ENCODE data around the gene DCDC2.
"Not testable (repeated sequence)": the region's sequence is repeated elsewhere in the genome, so short reads cannot be mapped to it uniquely, and the experiment has no call there.

Gene DCDC2

DNA sequence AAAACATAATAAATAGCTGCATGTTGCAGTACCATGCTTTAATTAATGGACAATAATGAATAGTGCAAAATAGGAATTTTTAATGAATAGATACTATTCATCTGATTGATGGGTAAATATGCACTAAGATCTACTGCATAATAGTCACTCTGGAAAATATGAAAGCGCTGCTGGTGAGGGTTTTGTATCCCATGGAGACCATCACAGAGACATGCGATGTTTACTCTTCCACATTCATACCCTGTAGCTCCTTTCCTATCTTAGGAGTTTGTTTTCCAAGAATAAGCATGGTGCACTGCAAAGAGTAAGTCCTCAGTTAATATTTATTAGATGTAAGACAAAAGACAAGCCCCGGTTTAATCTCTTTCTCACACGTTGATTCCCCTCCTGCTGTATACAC, 150.4 kb downstream of the DCDC2 start:
- DNase-seq, result no peak

DNA sequence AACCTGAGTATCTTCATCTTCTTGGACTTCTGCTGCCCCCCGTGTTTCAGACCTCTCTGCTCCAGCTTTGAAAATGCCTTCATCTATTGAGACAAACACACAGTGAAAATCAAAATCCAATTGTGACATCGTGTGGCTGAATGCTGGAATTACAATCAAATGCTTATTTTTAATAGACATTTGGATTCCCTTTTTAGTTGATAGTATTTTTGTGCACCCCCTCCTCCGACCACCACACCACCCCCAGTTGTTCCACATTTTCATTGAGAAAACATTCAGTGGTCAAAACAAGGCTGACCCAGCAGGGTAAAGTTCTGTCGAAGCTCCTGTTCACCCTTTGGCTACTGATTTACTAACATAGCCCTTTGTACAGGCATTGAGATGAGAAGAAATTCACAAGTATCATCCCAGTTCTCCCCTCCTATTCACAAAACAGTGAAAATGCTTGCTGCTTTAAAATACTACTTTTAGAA, 152.8 kb downstream of the DCDC2 start:
- no peak for DNase-seq

DNA sequence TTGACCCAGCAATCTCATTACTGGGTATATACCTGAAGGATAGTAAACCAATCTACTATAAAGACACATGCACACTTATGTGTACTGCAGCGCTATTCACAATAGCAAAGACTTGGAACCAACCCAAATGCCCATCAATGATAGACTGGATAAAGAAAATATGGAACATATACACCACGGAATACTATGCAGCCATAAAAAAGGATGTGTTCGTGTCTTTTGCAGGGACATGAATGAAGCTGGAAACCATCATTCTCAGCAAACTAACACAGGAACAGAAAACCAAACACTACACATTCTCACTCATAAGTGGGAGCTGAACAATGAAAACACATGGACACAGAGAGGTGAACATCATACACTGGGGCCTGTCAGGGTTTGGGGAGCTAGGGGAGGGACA, 153.7 kb downstream of the DCDC2 start:
- not testable (repeated sequence) for DNase-seq

DNA sequence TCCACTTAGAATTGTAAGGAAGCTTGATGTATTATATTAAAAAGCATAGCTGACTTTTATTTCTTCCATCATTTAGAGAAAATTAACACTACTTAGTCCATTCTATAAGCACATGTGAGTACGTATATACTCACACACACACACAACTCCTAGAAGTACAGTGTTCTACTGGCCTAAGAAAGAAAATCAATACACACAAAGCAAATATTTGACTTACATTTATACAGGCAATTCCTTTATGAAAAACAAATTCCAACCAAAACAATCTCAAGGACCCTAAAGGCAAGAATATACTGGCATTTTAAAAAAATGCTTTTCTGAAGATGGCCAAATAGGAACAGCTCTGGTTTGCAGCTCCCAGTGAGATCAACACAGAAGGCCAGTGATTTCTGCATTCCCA, 160.0 kb downstream of the DCDC2 start:
- no peak for DNase-seq

DNA sequence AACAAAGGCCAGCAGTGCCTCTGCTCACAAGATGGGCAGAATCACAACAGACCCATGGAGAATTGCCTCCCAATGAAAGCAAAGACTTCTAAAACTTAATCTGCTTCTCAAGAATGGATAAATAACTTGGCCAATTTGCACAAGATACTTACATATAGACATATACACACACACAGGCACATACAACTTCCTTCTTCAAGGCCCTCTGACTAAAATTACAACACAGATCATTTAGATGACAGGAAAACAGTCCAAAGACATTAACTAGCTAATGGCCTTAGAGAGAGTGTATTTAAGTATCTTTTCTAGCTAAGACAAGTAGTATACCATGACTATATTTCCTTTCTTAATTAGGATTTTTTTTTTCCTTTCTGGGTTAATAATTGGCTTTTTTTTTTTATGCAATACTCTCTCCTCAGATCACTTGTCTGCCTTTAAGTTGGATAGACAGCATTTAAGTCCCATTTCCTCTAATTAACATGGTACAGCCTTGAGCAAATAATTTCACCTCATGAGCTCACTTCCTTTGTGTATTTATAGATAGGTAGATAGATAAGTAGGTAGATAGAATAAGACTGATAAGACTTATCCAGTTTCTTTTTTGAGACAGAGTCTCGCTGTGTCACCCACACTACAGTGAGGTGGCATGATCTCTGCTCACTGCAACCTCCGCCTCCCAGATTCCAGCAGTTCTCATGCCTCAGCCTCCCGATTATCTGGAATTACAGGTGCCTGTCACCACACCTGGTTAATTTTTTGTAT, 161.8 kb downstream of the DCDC2 start:
- DNase-seq, result no peak

DNA sequence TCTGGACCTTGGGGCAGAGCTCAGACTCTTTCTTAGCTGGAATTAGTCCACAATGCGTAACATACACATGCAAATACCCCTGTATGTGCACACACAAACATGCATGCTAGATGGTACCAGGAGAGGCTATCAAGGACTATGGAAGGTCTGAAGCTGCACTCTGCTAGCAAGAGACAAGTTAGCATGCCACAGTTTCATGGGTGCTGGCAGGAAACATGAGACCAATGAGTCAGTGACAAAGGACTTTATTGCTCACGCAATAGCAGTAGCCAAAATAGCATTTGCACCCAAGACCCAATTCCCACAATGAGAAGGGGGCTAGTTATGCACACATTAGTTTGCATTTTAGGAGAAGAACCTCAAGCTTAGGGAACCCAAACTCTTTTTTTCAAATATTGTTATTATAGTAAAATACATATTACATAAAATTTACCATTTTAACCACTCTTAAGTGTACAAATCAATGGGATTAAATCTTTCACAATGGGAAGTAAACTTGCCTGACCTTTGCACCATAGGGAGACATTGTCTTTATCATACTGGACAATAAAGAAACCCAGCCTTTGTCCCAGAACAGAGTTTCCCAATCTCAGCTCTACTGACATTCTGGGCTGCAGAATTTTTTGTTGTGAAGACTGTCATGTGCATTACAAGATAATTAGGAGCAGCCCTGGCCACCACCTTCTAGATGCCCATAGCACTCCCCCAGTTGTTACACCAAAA, 162.7 kb downstream of the DCDC2 start:
- DNase-seq, result no peak

DNA sequence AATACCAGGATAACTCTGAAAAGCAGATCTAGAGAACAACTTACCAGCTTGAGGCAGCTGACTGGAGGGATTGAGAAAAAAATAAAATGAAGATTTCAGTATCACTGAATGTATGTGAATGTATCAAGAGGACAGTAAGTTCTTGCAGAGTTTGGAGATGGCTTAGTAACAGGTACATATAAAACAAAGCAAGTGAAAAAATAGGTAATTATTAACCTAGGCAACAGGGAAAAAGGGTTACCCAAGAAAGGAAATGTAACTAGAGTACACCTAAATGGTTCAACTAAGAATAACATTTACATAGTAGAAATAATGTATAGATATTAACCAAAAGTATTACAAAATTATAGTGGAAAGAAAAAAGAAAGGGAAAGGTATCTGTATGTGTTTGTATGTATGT, 164.5 kb downstream of the DCDC2 start:
- no peak for DNase-seq

DNA sequence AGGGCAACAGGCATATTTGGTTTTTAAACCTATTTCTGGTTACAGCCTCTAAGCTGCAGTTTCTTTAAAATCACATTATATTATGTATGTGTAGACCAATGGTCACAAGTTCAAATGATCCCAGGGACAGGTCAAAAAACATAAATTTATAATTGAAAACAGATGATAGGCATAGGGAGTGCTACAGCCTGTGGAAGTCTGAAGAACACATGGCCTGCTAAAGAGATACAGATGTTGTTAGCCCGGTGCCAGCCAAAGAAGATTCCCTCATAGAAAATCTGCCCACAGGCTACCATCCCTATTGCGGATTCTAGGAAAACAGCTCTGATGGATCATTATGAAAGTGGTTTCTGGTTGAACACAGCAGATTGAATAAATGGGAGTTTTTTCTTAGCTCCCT, 166.5 kb downstream of the DCDC2 start:
- DNase-seq, result no peak

DNA sequence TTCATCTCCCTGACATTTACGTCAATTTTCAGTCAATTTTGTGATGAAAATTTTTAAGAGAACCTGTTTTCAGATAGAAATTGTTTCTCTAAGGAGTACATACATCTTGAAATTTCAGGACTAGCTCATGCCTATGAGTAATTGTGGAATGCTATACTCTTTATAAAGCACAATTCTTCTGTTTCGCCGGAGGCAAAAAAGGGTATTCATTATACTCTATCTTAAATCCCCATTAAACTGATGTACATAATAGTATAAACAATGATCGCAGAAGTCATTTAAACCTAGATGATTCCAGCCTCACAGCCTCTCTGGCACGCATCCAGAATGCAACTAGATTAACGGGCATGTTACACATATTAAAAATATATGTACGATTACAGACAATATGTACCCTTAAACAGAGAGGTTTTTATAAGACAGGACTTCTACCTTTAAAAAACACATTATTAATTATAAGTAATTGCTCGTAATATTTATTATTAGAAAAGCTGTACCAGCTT, 169.2 kb downstream of the DCDC2 start:
- DNase-seq, result no peak

DNA sequence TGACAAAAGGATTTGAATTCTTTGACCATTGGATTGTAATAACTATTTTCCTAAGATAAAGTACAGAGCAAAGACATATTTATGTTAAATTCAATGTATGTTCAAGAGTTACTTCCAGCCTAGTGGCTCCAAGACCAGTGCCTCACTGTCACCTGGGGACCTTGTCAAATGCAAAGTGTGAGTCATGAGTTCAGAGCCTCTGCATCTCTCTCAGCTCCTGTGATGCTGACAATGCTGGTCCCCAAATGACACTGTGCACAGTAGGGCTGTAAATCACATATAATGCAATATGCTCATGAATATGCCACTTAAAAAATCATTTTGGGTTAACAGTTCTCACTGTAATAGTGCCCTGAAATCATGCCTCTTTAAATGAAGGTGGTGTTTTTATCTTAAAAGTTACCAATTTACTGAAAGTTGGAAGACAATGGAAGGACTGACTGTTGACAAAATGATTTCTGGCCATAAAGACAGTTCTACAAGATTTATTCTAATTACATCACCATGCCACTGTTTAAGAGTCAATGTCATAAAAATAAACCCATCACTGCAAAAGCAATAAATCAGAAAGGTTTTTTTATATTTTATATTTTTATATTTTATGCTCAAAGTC, 169.8 kb downstream of the DCDC2 start:
- no peak for DNase-seq

DNA sequence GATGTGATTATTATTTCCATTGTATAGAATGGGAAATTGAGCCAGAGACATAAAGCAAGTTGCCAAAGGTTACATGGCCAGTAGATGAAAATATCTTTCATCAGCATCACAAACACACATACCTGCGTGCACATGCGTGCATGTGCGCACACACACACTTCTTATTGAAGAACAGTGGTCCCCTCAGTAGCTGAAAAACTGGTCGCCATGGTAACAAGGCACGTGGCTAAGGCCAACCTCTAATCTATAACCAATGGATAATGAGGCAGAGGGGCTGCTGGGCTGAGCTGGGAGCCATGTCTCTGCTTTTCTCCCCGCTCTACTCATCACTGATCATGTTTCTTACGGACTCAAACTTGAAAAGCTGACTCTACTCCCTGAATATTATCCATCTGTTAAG, 171.5 kb downstream of the DCDC2 start:
- DNase-seq, result no peak

DNA sequence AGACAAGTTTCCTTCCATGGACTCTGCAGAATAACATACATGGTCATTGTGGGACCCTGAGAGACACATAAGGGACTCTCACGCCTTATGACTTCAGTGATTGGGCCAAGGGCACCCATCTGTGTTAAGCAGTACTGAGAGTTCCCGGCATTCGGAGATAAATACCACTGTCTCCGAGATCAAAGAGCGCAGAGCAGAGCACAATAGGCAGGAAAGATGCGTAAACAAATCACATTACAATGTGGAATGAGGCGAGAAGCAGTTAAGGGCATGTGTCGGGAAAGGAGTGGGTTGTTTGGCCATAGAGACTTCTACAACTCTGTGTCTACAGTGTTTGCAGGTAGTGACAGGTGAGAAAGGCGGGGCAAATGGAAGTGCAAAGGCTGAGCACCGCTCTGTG, 174.3 kb downstream of the DCDC2 start:
- DNase-seq, result no peak

DNA sequence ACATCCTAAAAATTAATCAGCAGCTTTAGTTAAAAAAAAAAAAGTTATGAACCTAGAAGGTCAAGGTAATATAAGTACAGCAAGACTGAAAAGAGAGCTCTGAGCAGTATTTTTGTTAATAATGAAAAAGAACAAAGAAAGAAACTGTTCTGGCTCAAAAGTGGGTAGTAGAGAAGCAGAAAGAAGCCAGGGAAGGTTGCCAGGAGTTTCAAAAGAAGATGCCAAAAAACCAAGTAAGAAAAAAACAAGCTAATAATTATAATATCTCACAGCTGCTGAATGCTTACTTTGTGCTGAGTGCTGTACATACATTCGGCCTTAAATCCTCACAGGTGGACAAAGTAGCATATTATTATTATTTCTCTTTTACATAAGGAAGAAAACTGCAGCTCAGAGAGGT, 200.0 kb downstream of the DCDC2 start:
- no peak for DNase-seq

DNA sequence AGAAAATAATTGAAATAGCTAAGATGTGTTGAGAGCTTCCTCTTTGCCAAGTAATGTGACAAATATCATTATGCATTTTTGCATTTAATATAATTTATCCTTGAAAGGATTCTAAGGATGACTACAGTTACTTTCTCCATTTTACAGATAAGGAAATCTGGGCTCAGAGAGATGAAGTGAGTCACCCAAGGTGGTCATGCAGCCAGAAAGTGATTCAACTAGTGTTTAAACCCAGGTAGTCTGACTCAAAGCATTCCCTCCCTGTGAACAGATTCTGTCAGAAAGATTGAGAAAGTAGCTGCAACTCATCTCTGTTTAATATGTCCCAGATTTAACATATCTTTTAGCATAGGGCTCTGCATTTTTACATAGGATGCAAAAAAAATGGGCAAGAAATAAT, 203.7 kb downstream of the DCDC2 start:
- no peak for DNase-seq

DNA sequence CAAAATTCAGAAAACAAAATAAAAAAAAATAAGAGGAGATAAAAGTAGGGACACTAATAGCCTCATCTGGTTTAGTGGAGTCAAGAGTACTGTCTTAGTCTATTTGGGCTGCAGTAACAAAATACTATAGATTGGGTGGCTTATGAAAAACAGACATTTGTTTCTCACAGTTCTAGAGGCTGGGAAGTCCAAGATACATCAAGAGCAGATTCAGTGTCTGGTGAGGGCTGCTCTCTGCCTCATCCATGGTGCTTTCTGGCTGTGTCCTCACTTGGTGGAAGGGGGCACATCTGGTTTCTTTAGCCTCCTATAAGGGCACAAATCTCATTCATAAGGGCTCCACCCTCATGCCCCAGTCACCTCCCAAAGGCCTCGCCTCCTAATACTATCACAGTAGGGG, 205.8 kb downstream of the DCDC2 start:
- DNase-seq, result no peak

DNA sequence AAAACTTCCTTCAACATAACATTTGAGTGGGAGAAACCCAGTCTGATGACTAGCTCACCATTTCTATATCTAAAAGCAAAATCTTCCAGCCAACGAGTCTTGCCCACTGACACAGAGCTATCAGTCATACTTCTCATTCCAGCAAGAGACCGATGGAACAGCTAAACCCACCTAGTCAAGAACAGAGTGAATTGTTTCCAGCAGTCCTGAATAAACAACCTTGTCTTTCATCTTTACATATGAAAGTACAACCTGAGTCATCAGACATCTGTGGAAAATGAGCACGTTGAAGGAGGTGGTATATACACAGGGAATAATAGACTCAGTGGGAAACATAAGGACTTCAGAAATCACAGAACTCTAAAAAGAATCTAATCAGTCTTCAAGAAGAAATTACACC, 208.0 kb downstream of the DCDC2 start:
- DNase-seq, result no peak

DNA sequence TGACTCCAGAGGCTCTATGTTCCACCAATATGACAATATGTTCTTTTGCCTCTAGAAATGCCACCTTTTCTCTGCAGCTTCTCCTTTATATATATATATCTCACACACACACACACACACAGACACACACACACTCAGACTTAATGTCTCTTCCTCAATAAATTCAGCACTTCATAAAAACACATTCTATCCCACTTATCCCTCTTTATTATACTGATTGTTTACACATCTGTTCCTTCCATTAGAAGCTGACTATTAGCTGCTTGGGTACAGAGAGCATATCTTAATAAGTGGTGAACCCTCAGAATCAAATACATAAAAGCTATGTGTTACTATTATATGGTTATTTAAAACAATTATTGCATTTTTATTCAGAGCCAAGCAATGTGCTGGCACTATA, 208.6 kb downstream of the DCDC2 start:
- no peak for DNase-seq

DNA sequence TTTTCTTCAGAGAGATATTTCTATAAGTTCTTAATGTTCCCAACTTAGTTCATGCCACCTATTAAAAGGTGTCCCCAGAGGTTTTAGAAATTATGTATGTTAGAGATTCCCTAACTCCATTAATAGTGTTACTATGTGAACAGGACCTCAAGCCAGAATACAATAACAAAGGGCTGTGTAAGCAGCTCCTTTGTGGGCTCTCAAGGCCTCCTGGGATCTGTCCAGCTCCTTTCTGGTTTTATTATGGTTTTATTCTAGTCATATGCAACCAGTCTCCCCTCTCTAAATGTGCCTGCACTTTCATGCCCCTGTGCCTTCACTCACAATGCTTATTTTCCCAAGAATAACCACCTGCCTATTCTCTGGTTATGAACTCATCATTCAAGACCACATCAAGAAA, 209.2 kb downstream of the DCDC2 start:
- DNase-seq, result no peak

DNA sequence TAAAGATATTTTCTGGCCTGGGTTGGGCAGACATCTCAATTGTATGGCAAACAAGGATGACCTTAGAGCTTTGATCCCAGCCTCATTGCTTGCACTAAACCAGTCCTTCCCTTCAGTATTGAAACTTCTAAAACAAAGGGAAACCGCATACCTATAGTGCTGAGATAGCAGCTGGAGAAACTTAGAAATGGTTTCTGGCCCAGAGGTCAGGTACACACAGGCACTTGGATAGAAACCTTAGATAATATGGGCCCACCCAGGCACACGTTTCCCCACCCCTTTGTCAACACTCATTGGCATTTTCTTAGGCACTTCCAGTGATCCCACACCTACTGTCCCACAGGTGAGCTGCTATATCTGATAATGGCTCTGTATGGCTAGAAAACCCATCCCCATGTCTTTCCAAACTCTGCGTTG, 209.7 kb downstream of the DCDC2 start:
- DNase-seq, result no peak

DNA sequence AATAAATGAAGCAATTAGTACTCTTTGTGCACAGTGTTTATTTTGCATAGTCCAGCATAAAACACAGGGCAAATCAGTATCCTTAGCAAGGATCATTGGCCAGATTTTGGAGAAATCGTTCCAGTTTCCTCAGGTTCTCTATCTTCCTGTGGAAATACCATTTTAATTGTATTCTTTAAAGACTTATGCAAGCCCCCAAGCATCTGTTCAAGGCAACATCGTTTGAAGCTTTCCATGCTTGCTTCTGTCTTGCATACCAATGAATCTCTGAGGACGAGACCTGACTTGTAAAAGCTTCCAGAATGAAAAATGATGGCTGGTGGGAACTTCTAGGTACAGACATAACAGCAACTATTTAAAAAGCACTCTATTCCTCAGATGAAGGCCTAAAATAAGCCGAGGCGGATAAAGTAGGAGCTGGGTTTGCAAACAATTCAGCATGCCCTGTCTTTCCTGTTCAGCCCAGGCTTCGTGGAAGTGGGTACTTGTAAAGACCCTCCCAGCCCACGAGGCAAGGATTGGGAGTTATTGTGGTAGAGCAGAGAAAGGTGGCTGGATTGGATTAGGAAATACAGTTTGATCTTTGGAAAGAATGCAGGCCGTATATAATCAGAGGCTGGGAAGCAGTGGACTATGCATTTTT, 210.2 kb downstream of the DCDC2 start:
- no peak for DNase-seq

DNA sequence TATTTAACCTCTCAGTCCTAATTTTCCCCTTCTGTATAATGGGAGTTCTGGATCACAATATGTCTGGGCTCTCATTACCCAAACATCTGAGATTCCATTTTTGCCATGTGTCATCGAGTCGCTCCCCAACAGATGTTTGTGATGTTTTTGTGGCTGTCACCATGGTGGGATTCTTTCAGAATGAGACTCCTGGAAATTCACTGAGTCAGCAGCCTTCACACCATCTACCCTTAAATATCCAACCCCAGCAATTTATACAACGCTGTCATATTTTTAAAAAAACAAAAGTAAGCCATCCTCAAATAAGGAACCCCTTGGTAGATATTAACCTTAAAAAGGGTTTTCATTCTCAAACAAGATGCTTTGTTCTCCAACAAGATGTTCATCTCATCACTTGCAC, 211.0 kb downstream of the DCDC2 start:
- no peak for DNase-seq

DNA sequence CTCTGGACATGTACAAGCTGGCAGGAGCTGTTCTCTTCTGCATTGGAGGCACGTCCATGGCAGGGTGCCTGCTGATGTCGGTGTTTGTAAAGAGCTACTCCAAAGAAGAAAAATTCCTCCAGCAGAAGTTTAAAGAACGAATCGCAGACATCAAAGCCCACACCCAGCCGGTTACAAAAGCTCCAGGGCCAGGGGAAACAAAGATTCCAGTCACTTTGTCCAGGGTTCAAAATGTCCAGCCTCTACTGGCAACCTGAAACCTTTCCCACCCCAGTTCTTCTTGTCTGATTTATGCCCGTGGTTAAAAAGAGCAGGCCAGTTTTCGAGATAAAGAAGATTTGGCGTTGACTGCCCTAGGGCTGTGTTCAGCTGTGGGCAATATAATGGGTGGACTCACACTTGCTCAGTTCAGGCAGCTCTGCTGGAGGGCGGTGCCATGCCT, 212.1 kb downstream of the DCDC2 start:
- DNase-seq, result no peak

DNA sequence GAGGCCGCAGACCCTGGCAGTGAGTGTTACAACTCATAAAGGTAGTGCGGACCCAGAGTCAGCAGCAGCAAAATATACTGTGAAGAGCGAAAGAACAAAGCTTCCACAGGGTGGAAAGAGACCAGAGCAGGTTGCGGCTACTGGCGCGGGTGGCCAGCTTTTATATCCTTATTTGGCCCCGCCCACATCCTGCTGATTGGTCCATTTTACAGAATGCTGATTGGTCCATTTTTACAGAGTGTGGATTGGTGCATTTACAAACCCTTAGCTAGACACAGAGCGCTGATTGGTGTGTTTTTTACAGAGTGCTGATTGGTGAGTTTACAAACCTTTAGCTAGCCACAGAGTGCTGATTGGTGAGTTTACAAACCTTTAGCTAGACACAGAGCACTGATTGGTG, 215.1 kb downstream of the DCDC2 start:
- not testable (repeated sequence) for DNase-seq

All from NK-92 treated with Interleukin-12 subunit alpha and Interleukin-12 subunit beta, amount 100 ng/mL, for 24 hours (cell line).